Right ventricle myocardium superior (tissue), 1 donor: ENCODE measurements around the gene KCNMB1. TPM values are rescaled to one million over a fixed set of nuclear protein-coding genes. Genes with fewer than 3 reads are reported as not detected.

ENCODE experiments used
- ATAC-seq: fragments of 200-7000 bp; cut with Tn5 transposase; one replicate; pipeline ENCODE4 v1.9.1; 2020; ENCODE audit warnings: mild to moderate bottlenecking; ENCODE audit not compliant: poor library complexity
- DNase-seq: peaks from one replicate; pipeline ENCODE4 v3.0.0-alpha.2; 2020
- intact Hi-C: fragments of 100-400 bp; cut with DNase I; formaldehyde crosslinking; loops from one replicate; pipeline ENCODE4 v1.11.2; 2022
- long read RNA-seq: library from polyadenylated mRNA; unstranded; transcript quantifications from one replicate; pipeline ENCODE4 v2.0.0, GENCODE V29; 2021
- total RNA-seq: library from RNA; stranded (reverse); fragmentation: NEBNext Ultra II Directional; extraction: Animal tissue kit (Norgen Biotek cat#: 25700); gene quantifications from one replicate; pipeline ENCODE4 v1.2.1, GENCODE V29; 2021
- donor health status: DM: no; HTN: yes; CAD: no; lungs with severe emphysema.

Gene KCNMB1, protein sequence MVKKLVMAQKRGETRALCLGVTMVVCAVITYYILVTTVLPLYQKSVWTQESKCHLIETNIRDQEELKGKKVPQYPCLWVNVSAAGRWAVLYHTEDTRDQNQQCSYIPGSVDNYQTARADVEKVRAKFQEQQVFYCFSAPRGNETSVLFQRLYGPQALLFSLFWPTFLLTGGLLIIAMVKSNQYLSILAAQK
- total RNA-seq = 0.65 TPM
- long read RNA-seq, full-length matches to known transcripts = 4 of 4 reads
- long read RNA-seq, partial matches to known transcripts = 0 of 4 reads
- long read RNA-seq, other reads (novel, unspliced or antisense) = 0 of 4 reads

DNA sequence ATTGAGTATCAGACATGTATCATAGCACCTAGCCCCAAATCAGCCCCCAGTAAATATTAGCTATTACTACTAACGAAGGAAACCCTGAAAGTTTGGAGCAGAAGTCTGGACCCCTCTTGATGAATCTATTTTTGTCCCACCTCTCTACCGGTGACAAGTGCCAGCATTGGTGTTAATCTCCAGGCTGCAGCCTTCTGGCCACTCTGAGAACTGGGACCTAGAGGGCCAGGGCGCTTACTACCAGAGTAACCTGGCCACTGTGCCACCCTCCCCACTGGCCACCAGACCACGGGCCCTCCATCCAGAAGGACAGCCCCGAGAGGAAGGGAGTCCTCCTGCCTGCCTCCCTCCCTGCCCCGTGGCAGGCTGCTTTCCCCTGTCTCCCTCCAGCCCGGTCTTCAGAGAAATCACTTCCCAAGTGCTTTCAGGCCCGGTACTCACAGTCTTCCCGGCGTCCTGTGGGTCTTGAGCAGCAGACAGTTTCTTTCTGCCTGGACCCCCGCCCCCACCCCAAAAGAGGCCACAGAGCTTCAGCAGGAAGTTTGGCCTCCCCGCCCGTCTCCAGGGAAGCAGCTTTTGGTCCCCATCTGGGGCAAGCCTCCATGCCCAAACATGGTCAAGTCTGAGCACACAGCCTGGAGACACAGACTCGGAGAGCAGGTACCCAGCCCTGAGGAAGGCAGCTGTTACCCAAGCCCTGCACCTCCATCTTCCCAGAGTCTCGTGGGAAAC lies at the start of gene KCNMB1:
TSS of gene KCNMB1 (minus strand) at position 550 of the 732 bp plus-strand sequence. CDS start 3,920 bp downstream, outside the sequence.
- intact Hi-C loops = no loop called here
- ATAC-seq (peak; percentile 52), DNase-seq (no peak)

DNA sequence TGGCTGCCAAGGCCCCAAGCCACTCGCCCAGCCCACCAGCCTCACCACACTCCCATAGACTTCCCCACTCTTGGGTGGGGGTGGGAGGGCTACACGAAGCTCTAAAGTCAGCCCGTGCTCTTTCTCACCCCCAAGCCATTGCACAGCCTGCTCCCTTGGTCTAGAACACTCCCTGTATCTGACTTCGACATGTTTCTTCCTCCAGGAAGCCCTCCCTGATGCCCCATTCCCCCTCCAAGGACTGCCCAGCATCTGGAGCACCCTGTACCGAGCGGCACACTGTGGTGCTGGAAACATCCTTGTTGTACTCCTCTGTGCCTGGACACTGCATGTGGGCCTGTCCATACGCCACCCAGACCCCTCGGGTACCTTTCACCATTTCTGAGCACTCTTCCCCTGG lies 49.4 kb upstream of the KCNMB1 start:
- intact Hi-C loops = no loop called here
- ATAC-seq (no peak), DNase-seq (no peak)

DNA sequence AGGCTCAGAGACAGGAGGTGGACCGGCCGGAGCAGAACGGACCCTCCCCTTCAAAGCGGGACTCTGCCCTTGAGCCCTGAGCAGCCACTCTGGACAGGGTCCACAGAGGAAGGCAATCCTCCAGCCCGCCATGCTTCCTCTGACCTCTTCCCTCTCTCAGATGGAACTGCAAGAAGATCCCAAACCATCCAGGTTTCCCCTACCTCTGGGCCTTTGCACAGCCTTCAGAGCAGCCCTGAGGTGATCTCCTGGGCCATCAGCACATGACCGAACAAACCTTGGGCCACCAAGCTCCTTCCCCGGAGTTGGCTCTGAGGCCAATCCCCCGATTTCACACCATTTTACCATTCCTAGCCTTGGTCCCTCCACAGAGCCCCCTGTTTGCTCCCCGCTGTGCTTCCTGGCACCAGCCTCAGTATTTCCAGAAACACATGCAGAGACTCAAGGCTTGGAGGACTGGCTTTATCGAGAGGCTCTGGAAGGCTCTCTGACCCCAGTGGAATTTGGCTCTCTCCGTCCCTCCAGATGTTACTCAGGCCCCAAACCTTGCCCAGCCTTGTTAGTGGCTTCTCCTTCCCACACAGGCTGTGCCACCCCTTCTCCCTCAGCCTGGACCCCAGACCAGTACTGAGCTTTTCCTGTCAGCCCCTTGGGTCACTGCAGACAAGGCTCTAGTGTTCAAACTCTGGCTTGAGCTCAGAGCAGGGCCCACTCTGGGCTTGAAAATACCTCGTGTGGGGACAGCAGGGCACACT lies 48.6 kb upstream of the KCNMB1 start:
- intact Hi-C loops = no loop called here
- ATAC-seq (no peak), DNase-seq (no peak)

DNA sequence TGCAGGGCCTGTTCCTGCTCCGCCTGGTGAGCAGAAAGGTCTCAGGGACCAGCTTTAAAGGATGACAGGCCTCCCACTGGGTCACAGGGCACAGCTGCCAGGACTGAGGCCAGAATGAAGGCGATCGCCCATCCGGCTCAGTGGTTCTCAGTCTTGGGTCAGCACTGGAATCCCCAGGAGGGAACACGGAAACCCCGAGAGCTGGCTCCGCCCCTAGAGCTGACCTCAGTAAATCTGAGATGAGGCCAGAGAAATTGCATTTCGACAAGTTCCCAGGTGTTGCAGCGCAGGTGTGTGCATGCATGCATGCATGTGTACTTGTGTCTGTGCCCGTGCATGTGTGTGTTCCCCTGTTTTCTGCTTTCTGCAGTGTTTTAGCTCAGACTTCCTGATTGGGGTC lies 47.2 kb upstream of the KCNMB1 start:
- DNase-seq = no peak
- intact Hi-C loops = no loop called here
- no peak for ATAC-seq

DNA sequence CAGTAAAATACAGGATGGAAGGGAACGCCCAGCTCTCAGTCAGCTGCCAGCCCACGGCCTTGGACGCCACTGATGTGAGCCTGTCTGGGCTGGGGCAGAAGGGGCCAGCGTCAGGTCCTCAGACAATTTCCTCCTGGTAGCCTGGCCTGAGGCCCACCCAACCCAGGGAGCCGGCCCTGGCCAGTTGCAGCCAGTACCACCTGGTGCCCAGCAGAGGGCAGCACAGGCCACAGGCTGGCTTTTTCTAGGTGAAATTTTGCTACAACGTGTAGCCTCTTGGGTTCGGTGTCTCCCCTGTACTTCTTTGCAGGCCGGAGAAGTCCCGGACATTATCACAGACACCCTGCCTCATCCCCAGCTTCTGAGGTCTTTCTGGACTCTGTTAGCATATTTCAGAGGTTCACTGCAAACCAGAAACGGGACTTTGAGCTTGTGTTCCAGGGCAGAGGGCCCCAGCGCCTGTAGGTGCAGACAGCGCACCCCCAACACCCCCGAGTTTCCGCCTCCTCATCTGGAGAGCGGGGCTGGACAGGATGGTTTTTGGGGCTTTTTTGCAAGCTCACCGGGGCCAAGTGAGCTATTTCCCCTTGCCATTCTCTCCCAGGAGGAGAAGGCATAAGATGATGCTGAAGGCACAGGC lies 45.9 kb upstream of the KCNMB1 start:
- peak; percentile 93 for ATAC-seq
- peak; percentile 81 for DNase-seq
- intact Hi-C loops = loop anchor here (2.0 kb wide), 1 partner anchor 198 kb away; no protein-coding TSS in a partner anchor

DNA sequence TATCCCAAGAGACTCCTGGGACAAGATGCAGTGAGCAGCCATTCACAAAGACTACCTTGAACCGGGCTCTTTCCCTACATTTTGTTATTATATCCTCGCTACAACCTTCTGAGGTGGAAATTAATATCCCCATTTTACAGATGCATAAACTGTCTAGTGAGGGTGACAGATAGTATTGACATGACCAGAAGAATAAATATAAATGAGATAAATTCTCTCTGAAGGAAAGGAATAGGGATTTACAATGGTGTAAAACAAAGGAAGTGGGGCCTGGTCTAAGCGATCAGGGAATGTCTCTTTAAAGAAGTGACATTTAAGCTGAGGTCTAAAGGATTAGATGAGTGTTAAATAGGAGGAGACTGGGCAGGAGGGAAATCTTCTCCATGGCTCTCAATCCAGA lies 43.5 kb upstream of the KCNMB1 start:
- ATAC-seq (no peak), DNase-seq (no peak)
- intact Hi-C loops = no loop called here

DNA sequence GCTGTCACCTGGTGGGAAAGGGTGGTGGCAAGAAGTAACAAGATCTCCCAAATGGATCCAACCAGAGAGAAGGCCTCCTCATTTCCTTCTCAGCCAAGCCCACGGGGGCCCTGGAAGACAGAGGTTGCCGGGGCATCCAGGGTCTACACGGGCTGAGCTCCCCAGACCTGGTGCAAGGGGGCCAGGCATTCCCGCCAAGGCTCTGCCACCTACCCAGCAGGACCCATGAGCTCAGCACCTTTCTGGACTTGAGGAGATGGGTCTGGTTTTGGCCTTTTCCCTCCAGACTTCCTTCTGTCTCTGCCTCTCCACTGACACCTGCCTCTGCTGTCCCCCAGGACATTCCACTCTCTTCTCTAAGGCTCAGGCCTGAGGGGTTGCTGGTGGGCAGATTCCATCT lies 42.4 kb upstream of the KCNMB1 start:
- intact Hi-C loops = no loop called here
- no peak for DNase-seq

DNA sequence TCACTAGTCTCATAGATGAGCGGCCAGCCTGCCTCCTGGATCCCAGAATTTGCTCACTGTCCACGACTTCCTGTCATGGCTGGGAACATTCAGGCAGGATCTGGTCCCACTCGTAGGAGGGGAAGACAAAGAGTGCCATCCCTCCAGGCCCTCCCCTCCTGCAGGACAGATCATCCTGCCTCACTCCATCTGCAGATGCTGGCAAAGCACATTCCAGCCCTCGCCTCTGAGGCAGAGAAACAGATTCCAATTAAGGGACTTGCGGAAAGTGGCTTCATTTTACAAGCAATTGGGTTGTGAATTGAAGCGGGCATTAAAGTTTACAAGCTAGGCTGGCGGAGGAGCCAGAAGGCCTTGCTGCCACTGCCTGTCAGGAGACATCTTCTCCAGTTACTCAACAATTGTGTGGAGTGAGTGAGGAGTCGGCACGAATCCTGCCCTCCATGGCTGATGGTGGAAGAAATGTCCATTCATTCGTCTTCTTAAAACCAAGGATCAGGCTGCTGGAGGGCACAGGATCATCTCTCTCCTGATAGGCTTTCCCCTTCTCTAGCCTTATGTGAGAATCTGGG lies 41.8 kb upstream of the KCNMB1 start:
- ATAC-seq (no peak), DNase-seq (no peak)
- intact Hi-C loops = no loop called here

More for the DNA sequence above, 42.4 kb upstream of the KCNMB1 start:
- ATAC-seq = no peak

DNA sequence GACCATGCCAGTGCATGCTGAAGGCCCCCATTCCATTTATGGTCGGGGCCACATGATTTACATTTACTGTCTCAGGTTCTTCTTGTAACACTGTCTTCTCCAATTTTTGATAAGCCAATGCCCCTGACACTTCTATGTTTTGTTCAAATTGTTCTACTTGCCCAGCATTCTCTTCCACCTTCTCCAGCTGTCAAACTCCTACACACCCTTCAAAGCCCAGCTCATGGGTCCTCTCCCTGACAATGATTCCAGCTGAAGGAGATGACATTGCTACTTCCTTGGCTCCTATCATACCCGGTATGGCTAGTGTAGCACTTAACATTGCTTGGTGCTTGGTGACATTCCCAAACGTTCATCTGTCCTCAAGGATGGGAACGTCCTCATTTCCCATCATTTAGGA lies 41.1 kb upstream of the KCNMB1 start:
- intact Hi-C loops = no loop called here
- no peak for ATAC-seq
- DNase-seq = no peak

DNA sequence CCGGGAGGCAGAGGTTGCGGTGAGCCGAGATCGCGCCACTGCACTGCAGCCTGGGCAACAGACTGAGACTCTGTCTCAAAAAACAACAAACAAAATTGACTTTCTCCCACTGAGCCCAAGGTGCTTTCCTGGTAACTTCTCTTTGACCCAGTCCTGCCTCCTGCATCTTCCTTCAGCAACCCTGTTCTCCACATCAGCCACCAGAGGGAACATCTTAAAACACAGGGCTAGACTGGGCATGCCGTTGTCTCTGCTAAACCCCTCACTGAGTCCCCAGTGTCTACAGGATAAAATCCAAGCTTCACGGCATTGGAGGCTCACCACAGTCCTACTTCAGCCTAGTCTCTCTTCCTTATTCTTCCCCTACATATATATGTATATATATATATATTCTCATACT lies 39.8 kb upstream of the KCNMB1 start:
- intact Hi-C loops = no loop called here
- DNase-seq (no peak), ATAC-seq (no peak)

DNA sequence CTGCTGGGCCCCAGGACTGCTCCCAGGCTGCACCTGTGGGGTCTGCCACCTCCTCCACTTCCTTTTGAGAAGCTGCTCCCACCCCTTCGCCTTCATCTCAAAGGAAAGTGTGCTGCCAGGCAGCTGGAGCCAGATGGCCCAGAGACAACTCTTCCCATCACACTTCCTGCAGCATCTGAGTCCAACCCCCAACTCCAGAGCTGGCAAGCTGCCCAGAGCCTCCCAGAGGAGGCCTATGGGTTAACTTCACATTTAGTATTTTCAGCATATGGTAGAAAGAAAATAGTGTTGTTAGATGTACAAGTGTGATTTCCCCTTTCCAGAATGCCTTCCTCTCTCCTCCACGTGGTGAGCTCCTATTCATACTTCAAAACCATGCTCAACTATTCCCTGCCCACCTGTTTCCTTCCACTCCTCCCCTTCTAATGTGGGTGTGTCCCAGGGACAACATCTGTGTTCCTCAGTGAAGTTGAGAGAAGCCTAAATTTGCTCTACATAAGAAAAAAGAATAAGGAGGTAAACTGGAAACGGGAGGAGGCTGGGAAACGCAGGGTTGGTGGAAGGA lies 38.6 kb upstream of the KCNMB1 start:
- peak; percentile 76 for DNase-seq
- ATAC-seq = peak; percentile 54
- intact Hi-C loops = no loop called here

DNA sequence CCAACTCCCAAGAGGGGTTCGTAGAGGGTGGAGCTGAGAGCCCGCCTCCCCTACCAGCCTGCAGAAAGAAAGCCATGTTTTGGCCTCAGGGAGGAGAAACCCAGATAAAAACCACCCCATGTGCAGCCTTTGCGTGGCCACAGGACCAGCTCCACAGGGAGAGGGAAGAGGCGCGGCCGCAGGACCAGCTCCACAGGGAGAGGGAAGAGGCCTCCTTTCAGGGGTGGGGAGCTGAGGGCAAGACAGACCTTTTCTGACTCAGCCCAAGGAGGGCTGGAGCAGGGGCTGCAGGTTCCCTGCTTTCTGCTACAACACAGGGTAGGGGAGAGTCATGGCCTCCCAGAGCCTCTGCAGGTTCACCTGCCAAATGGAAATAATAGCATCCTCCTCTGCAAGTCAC lies 37.6 kb upstream of the KCNMB1 start:
- no peak for DNase-seq
- intact Hi-C loops = no loop called here
- no peak for ATAC-seq

DNA sequence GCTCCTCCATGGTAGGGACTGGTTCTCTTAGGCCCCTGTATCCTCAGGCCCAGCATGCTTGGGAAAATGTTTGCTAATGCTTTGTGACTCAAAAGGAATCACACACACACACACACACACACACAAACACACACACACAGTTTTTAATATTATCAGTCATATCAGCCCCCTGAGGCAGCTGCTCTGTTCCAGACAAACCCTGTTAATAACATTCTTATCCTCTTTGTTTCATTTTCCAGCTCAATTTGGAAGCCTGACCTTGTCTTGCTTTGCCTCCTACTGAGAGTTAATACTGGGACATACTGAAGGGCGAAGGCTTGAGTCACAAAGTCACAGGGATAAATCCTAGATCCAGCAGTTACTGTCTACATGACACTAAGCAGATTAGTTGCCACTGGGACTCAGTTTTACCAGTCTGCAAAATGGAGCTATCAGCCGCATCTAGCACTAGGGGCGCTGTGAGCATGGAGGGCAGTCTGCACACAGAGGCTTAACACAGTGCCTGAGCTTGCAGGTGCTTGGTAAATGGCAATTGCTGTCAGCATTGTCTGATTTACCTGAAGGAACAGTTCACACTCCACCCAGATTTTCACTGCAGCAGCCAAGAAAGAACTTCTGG lies 37.1 kb upstream of the KCNMB1 start:
- ATAC-seq (peak; percentile 53), DNase-seq (no peak)
- intact Hi-C loops = no loop called here

DNA sequence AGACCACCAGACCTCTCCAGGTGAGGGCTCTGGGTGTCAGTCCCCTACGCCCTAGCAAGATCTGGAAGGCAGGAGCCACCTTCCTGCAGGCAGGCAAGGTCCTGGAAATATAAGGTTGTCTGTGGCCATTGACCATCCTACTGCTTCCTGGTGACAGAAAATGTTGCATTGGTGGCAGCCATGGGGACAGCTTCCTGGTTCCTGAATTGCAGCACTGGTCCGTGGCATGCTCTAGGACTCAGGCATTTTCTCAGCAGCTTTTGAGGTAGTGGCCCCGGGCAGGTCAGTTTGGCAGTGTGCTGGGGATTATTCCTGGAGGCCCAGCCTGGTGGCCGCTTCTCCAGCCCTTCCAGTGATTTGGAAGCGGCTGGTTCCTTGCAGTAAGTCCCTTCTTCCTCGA lies 36.6 kb upstream of the KCNMB1 start:
- DNase-seq = no peak
- no peak for ATAC-seq
- intact Hi-C loops = no loop called here

DNA sequence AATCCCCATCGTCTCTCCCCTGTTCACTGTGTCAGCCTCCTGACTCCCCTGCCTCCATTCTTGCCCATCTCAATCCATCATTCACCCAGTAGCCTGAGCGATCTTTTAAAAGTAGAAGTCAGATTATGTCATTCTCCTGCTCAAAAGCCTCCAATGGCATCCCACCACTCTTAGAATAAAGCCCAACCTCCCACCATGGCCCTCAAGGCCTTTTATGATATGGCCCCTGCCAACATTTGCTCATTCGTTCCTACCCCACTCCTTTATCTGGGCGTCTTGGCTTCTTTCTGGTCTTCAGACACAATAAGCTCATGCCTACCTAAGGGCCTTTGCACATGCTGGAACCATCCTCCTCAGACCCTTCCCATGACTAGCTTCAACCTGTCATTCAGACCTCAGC lies 35.5 kb upstream of the KCNMB1 start:
- DNase-seq (no peak), ATAC-seq (no peak)
- intact Hi-C loops = loop anchor here (5.0 kb wide), 2 partner anchors 157 to 197 kb away; no protein-coding TSS in a partner anchor

DNA sequence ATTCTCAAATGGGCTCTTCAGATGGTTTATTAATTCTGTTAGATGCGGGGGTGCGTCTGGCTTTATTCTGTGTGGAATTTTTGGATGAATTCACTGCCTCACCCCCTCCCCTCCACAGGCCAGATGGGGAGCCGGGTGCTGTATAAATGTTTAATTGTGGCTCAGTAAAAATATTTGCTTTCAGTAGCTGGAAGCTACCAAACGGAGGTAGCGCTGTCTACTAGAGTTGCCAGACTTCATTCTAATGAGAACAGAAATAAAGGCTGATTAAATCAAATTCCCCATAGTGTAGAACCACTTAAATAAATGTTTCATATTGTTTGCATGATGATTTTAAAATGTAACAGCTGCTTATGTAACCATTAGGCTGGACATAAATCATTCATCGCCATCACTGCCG lies 34.5 kb upstream of the KCNMB1 start:
- ATAC-seq (no peak), DNase-seq (no peak)
- intact Hi-C loops = loop anchor here (5.0 kb wide), 2 partner anchors 156 to 196 kb away; no protein-coding TSS in a partner anchor

DNA sequence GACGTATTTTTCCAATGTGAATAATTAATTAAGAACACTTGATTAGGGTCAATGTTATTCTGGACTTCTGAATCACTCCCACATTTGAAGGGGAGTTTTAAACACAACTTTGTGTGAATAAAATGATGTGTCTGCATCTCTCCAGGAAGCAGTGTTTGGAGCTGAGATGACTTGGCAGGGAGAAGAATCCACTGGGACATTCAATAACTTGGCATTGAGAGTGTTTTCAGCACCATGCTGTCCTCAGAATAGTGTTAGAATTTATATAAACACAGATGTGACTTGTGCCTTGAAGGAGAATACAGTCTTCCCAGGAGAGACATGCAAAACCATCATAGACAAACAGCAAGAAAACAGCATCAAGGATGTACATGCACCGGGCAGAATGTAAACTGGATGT lies 32.7 kb upstream of the KCNMB1 start:
- ATAC-seq = peak; percentile 78
- intact Hi-C loops = loop anchor here (5.0 kb wide), 2 partner anchors 155 to 195 kb away; no protein-coding TSS in a partner anchor

More for the DNA sequence above, 32.7 kb upstream of the KCNMB1 start:
- no peak for DNase-seq
